ENCODE results near the gene G3BP1. TPM values are rescaled to one million over a fixed set of nuclear protein-coding genes. Genes with fewer than 3 reads are reported as not detected.

G3BP1 gene
- total RNA-seq, 1 experiment from 2014 or later = 157 TPM

DNA sequence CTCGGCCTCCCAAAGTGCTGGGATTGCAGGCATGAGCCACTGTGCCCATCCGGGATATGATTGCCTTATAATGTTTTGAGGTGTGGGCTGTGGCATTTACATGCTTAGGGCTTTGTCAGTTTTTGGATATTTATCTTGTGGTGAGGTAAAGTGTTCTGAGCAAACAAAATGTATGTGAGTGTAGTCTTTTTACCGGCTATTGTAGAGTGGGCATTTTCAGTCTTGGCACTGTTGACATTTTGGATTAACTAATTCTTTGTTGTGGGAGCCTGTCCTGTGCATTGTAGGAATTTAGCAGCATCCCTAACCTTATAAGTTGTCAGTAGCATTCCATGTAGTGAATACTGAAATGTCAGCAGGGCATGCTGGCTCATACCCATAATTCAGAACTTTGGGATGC is 21.6 kb downstream of the G3BP1 start:
- Histone ChIP-seq H3K27me3 (ENCODE audit: low read length) (no peaks in the 10 kb centered on the region), H3K4me2 (ENCODE audit: low read length) (no peak overlapping the region), H3K79me2 (ENCODE audit: low read length) (peaks cover 97% of the 10 kb centered on the region), H3K4me3 (ENCODE audit: low read length) (no peak overlapping the region), H2AFZ (ENCODE audit: low read length) (no peak overlapping the region), H4K20me1 (ENCODE audit: low read length) (peaks cover 62% of the 10 kb centered on the region), H3K9me3 (ENCODE audit: low read length) (no peaks in the 10 kb centered on the region), H3F3A (ENCODE audit: low read length, unreplicated experiment) (peaks cover 4% of the 10 kb centered on the region), H3K9ac (ENCODE audit: low read length) (no peak overlapping the region), H3K9me2 (replicated peaks; ENCODE audit: low read length) (no peaks in the 10 kb centered on the region), H3K27ac (ENCODE audit: low read length) (no peak overlapping the region), H3K4me1 (ENCODE audit: insufficient read depth, low read length) (no peaks in the 10 kb centered on the region), H3K36me3 (ENCODE audit: low read depth, low read length) (peaks cover 91% of the 10 kb centered on the region)
- intact Hi-C loops (cut with micrococcal nuclease) = no loop called here
- TF ChIP-seq EZH2 (IDR thresholded peaks at IDR 0.05; ENCODE audit: low read length, unreplicated experiment) (no peak), EZH2phosphoT487 (IDR thresholded peaks at IDR 0.05; ENCODE audit: borderline replicate concordance, low read length) (no peak), CTCF (conservative IDR thresholded peaks at IDR 0.05; ENCODE audit: low read depth, low read length) (no peak)
- CTCF ChIA-PET = no interaction called here
- BruUV-seq (replicated peaks) = no TSS peak
- peak; percentile 73 for ATAC-seq
- POLR2A ChIA-PET (ENCODE audit: unreplicated experiment) = no interaction called here
- DNase-seq = no peak

GRCh38 chr5:151795426-151795825 is 23.7 kb downstream of the G3BP1 start:
- Histone ChIP-seq H3K4me1 (ENCODE audit: insufficient read depth, low read length) (no peaks in the 10 kb centered on the region), H3K79me2 (ENCODE audit: low read length) (peaks cover 88% of the 10 kb centered on the region), H3K27ac (ENCODE audit: low read length) (no peak overlapping the region), H3F3A (ENCODE audit: low read length, unreplicated experiment) (peaks cover under 1% of the 10 kb centered on the region), H3K9me3 (ENCODE audit: low read length) (no peaks in the 10 kb centered on the region), H3K9ac (ENCODE audit: low read length) (no peak overlapping the region), H2AFZ (ENCODE audit: low read length) (no peak overlapping the region), H3K9me2 (replicated peaks; ENCODE audit: low read length) (no peaks in the 10 kb centered on the region), H3K4me3 (ENCODE audit: low read length) (no peak overlapping the region), H3K36me3 (ENCODE audit: low read depth, low read length) (peaks cover 93% of the 10 kb centered on the region), H4K20me1 (ENCODE audit: low read length) (peaks cover 60% of the 10 kb centered on the region), H3K4me2 (ENCODE audit: low read length) (no peak overlapping the region), H3K27me3 (ENCODE audit: low read length) (no peaks in the 10 kb centered on the region)
- intact Hi-C loops (cut with micrococcal nuclease) = no loop called here
- CTCF ChIA-PET = no interaction called here
- BruUV-seq (replicated peaks) = no TSS peak
- ATAC-seq (no peak), DNase-seq (no peak)
- TF ChIP-seq EZH2 (IDR thresholded peaks at IDR 0.05; ENCODE audit: low read length, unreplicated experiment) = no peak
- TF ChIP-seq EZH2phosphoT487 (IDR thresholded peaks at IDR 0.05; ENCODE audit: borderline replicate concordance, low read length) = no peak
- no peak for TF ChIP-seq CTCF (conservative IDR thresholded peaks at IDR 0.05; ENCODE audit: low read depth, low read length)
- POLR2A ChIA-PET (ENCODE audit: unreplicated experiment) = no interaction called here

GRCh38 chr5:151798674-151799073 is 26.9 kb downstream of the G3BP1 start:
- Histone ChIP-seq H3K4me1 (ENCODE audit: insufficient read depth, low read length) (no peaks in the 10 kb centered on the region), H3K9ac (ENCODE audit: low read length) (no peak overlapping the region), H3K9me2 (replicated peaks; ENCODE audit: low read length) (no peaks in the 10 kb centered on the region), H3F3A (ENCODE audit: low read length, unreplicated experiment) (no peaks in the 10 kb centered on the region), H3K36me3 (ENCODE audit: low read depth, low read length) (peaks cover 84% of the 10 kb centered on the region), H3K4me2 (ENCODE audit: low read length) (no peak overlapping the region), H2AFZ (ENCODE audit: low read length) (no peak overlapping the region), H3K9me3 (ENCODE audit: low read length) (no peaks in the 10 kb centered on the region), H3K79me2 (ENCODE audit: low read length) (peaks cover 68% of the 10 kb centered on the region), H4K20me1 (ENCODE audit: low read length) (peaks cover 36% of the 10 kb centered on the region), H3K27me3 (ENCODE audit: low read length) (no peaks in the 10 kb centered on the region), H3K27ac (ENCODE audit: low read length) (no peak overlapping the region), H3K4me3 (ENCODE audit: low read length) (no peak overlapping the region)
- DNase-seq = no peak
- no peak for ATAC-seq
- ChIA-PET CTCF (no interaction called here), POLR2A (ENCODE audit: unreplicated experiment) (no interaction called here)
- no peak for TF ChIP-seq EZH2 (IDR thresholded peaks at IDR 0.05; ENCODE audit: low read length, unreplicated experiment)
- TF ChIP-seq CTCF (conservative IDR thresholded peaks at IDR 0.05; ENCODE audit: low read depth, low read length) = no peak
- TF ChIP-seq EZH2phosphoT487 (IDR thresholded peaks at IDR 0.05; ENCODE audit: borderline replicate concordance, low read length) = no peak
- intact Hi-C loops (cut with micrococcal nuclease) = no loop called here
- no TSS peak for BruUV-seq (replicated peaks)

All from PC-3 (cell line).